Activated CD8-positive, alpha-beta memory T cell treated with anti-CD3 and anti-CD28 coated beads, Interleukin-2, amount 50 U/mL, for 48 hours (primary cell): ENCODE measurements around the gene BUB1B.

Experiments used
- DNase-seq: peaks from one replicate; pipeline ENCODE4 v3.0.0-alpha.2; 2020

The BUB1B gene

DNA sequence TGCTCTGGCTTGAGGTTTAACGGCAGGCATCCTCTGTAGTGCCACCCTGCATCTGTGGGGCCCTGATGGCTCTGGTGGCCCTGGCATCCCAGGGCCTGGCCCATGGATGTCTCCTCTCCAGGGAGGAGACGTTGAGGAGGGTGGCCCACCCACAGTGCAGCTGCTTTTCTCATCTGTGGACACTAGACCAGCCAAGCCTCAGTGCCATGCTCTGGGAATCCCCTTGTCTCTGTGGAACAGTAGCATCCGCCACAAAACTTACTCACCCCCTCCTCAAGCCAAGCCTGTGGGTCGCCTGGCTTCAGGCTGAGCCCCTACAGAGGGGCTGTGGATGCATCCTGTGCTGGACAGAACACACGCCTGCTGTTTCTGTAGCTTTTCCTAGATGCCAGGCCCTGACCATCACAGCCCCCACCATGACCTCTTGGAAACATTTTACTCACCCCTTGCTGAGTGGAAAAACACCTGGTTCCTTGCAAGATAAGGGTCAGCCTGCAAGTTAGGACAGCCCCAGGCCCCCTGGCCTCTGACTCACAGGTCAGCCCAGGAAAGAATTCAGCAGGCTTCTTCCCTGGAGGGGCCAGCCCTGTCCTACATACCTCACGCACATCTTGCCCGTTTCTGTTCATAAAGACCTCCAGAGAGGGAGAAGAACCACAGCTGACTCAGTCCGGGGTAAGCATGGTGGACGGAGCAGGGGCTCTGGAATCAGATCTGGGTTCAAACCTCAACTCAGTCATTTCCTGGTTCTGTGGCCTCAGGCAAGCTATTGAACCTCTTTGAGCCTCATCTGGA is 97.0 kb downstream of the BUB1B start:
- DNase-seq = no peak

DNA sequence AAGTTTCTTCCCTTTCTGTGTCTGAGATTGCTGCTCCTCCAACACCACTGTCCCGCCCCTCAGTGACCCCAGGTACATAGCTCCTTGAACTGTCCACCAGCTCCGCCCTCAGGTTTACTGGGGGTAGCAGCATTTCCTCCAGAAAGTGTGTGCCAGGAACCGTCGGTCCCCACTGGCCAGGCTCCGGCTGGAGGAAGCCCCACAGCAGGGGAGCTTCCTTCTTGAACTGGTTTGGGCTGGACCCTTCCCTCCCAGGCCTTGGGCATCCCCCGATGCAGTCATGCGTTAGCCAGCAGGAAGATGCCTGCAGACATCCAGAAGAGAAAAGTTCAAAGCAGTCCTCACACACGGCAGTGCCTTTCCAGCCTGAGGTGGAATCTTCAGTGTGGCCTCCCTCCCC is 97.7 kb downstream of the BUB1B start:
- DNase-seq = no peak

DNA sequence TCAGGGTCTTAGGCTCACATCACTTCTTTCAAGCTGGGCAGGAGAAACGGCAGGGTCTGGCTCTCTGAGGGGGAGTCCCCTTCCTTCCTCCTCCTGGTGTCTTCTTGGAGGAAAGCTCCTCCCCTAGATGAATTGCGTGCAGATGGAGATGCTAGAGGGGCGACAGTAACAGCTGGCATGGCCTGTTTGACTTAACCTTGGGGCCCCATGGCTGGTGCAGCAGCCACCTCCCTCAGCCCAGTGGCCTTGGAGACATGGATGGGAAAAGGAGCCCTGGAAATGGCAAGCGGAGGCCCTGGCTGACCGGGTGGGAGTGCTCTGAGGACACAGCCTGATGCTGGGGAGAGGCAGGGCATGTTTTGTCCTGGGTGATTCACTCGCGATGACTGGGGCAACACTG is 98.2 kb downstream of the BUB1B start:
- no peak for DNase-seq

DNA sequence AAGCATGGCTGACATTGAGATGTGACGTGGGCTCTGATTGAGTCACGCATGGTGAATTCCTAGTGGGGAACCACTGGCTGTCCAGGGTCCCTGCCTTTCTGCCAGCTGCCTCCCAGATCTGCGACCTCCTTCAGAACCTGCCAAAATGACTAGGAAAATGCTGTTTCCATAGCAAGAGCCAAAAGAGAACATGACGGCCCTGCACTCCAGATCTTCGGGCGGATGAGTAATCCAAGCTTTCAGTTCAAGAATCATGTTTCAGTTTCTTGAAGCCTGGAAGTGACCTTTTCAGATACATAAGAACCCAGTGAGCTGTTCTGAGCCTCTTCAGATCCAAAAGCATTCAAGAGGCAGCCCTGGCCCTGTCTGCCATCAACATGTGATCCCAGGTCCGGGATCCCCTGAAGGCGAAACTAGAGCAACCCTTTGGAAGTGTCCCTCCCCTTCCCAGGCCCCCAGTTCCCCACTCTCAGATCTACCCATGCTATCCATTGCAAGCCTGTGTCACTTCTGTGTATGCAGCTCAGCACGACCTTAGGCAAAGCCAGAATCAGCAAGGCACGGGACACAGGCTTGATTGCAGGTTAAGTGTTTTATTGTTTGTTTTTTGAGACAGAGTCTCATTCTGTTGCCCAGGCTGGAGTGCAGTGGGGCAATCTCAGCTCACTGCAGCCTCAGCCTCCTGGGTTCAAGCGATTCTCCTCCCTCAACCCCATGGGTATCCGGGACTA is 102.3 kb downstream of the BUB1B start:
- no peak for DNase-seq

DNA sequence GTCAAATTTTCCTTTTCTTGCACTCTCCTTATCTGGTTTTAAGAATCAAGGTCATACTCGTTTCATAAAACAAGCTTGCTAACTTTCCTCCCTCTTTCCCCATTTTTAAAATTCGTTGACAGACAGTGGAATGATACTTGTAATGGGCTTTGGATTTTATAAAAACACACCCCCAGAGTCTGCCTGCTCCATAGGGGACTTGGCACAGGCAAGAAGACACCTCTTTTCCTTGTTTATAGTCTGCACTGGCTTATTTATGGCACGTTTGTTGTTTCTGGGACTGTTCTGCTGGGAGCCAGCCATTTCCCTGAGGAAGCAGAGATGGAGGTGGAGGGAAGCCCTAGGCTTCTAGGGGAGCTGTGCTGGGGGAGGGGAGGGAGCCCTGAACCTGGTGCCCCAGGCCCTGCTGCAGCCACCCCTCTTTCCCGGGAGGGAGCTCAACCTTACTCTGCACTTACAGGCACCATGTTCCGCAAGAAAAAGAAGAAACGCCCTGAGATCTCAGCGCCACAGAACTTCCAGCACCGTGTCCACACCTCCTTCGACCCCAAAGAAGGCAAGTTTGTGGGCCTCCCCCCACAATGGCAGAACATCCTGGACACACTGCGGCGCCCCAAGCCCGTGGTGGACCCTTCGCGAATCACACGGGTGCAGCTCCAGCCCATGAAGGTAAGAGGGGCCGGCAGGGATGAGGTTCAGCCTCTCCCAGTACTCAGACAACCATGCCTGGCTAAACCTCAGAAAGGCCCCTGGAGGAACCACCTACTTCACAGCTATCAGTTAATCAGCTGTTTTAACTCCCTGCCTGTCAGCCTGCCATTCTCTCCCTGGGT is 103.7 kb downstream of the BUB1B start:
- DNase-seq = no peak

DNA sequence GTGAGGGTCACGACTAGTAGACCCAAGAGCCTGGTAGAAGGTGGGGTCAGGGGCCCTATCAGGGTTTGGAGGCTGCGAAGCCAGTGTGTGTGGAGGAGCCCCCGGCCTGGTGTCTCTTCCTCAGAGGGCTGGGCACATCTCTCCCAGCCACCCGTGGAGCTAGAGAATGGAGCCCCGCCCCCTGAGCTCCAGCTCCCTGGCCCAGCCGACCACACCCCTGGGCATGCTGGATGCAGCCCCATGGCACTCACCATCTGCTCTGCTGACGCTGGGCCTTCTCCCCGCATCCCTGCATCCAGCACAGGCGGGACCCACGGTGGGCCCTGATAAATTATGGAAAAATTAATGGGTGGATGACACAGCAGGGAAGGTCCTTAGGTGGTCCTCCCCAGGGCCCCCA is 104.5 kb downstream of the BUB1B start:
- DNase-seq = no peak

DNA sequence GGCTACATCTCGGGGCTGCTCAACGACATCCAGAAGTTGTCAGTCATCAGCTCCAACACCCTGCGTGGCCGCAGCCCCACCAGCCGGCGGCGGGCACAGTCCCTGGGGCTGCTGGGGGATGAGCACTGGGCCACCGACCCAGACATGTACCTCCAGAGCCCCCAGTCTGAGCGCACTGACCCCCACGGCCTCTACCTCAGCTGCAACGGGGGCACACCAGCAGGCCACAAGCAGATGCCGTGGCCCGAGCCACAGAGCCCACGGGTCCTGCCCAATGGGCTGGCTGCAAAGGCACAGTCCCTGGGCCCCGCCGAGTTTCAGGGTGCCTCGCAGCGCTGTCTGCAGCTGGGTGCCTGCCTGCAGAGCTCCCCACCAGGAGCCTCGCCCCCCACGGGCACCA is 105.0 kb downstream of the BUB1B start:
- no peak for DNase-seq

DNA sequence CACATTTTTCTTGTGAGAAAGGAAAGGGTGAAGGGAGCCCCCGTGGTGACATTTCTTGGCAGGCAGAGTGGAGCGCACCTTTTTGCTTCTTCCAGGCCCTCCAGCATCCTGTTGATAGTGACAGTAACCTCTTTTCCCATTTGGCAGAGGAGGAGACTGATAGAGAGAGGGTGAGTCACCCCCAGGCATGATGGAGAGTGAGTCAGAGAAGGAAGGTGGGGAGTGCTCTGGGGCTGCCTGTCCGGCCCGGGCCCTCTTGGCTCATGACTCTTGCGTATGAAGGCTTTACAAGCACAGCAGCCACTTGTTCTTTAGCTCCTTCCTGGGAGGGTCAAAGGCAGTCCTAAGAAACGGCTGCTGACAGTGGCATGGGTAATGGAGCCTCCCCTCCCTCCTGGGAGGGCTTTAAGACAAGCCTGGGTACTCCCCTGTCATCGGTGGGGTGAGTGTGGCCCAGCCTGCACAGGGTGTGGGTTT is 106.0 kb downstream of the BUB1B start:
- no peak for DNase-seq

DNA sequence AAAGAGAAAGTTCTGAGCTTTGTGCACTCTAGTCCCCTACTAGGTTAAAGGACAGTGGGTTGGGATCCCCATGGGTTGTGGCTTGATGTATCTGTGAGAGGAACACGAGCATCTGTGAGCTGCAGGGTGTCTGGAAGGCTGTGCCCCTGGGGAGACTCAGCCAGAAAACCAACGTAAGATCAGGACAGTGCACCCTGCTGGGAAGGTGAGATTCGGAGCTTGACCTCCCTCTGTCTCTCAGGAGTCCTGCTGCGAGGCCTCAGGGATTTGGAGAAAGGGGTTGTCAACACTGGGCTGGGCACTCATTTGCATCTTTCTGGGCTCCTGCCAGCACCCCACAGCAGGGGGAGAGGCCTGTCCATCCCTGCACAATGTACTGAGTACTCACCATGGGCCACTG is 106.8 kb downstream of the BUB1B start:
- DNase-seq = no peak

DNA sequence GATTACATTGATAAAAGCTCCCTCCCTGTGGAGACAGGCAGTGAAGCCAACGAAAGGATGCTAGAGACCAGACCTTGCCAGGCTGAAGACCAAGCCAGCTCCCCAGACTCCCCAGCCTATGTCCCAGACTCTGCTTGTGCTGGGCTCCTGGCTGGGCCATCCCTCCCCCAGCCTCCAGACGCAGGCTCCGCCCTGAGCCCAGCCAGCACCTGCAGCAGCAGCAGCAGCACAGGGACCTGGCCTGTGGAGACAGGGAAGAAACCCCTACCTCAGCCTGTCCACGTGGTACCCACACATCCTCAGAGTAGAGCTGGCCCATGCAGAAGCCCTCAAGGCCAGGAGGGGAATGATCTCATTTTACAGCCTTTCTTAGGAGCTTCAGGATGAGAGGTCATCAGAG is 108.7 kb downstream of the BUB1B start:
- no peak for DNase-seq

DNA sequence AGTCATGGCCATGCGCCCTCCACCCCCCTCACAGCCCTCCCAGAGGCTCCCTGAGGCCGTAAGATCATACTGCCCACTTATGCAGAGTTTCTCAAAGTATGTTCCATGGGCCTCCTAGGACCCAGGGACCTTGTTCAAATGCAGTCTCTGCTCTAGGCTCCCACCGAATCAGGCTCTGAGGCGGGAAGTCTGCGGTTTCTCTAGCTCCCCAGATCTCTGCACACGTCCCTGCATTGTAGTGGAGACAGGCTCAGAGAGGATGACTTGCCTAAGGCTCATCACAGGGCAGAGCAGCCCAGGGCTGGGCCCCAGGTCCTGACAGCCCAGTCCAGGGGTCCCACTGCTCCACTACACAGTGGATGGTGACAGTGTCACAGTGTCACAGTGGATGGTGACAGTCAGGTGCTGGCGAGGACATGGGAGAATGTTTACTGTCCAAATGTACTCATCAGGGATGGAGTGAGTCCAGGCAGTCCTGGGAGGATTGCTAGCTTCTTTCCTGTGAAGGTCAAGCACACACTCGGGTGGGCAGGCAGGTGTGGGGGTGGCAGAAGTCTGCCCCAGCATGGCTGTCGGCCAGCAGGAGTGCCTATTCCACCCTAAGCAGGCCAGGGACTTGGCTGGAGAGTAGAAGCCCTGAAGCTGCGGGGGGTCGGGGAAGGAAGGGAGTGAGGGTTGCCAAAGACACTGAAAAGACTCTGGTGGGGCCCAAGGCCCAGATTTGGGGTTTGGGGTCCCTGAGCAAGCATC is 109.6 kb downstream of the BUB1B start:
- no peak for DNase-seq
